ENCODE data around the gene TMED6.
"Not testable (repeated sequence)": the region's sequence is repeated elsewhere in the genome, so short reads cannot be mapped to it uniquely, and the experiment has no call there.

The TMED6 gene

GRCh38 chr16:69351309-69352027 lies at the start of gene TMED6:
TMED6 (minus strand) TSS chr16:69351786; CDS start chr16:69351753, 33 bp downstream.
- no peak for DNase-seq

- DNase-seq, result no peak
Measured at GRCh38 chr16:69399361-69399760, 47.8 kb upstream of the TMED6 start.

GRCh38 chr16:69397821-69398521 lies 46.4 kb upstream of the TMED6 start:
- peak; percentile 80 for DNase-seq

- peak; percentile 93 for DNase-seq
Measured at GRCh38 chr16:69396187-69397061, 44.8 kb upstream of the TMED6 start.

- no peak for DNase-seq
Measured at GRCh38 chr16:69395859-69396186, 44.2 kb upstream of the TMED6 start.

- no peak for DNase-seq
Measured at GRCh38 chr16:69393898-69394849, 42.6 kb upstream of the TMED6 start.

- peak; percentile 64 for DNase-seq
Measured at GRCh38 chr16:69386596-69386995, 35.0 kb upstream of the TMED6 start.

- no peak for DNase-seq
Measured at GRCh38 chr16:69384974-69385373, 33.4 kb upstream of the TMED6 start.

- DNase-seq, result no peak
Measured at GRCh38 chr16:69382421-69382820, 30.8 kb upstream of the TMED6 start.

GRCh38 chr16:69381231-69381630 lies 29.6 kb upstream of the TMED6 start:
- DNase-seq, result no peak

- no peak for DNase-seq
Measured at GRCh38 chr16:69378760-69379159, 27.2 kb upstream of the TMED6 start.

GRCh38 chr16:69378036-69378435 lies 26.4 kb upstream of the TMED6 start:
- no peak for DNase-seq

- no peak for DNase-seq
Measured at GRCh38 chr16:69376393-69377059, 24.9 kb upstream of the TMED6 start.

GRCh38 chr16:69373019-69373418 lies 21.4 kb upstream of the TMED6 start:
- no peak for DNase-seq

- no peak for DNase-seq
Measured at GRCh38 chr16:69371564-69371963, 20.0 kb upstream of the TMED6 start.

- DNase-seq, result no peak
Measured at GRCh38 chr16:69368866-69369265, 17.3 kb upstream of the TMED6 start.

- no peak for DNase-seq
Measured at GRCh38 chr16:69367980-69368379, 16.4 kb upstream of the TMED6 start.

- DNase-seq, result no peak
Measured at GRCh38 chr16:69366431-69366830, 14.8 kb upstream of the TMED6 start.

- DNase-seq, result no peak
Measured at GRCh38 chr16:69365901-69366300, 14.3 kb upstream of the TMED6 start.

GRCh38 chr16:69364088-69364487 lies 12.5 kb upstream of the TMED6 start:
- DNase-seq, result no peak

GRCh38 chr16:69363281-69363717 lies 11.7 kb upstream of the TMED6 start:
- DNase-seq, result no peak

GRCh38 chr16:69360070-69360469 lies 8.5 kb upstream of the TMED6 start:
- DNase-seq, result not testable (repeated sequence)

Data from fibroblast of upper back skin (primary cell).